GM12878 (cell line): ENCODE results near the gene RAD18. TPM values are rescaled to one million over a fixed set of nuclear protein-coding genes. Genes with fewer than 3 reads are reported as not detected.

ENCODE experiments used
- ATAC-seq: fragments of 200-7000 bp; cut with Tn5 transposase; 3 replicates; pipeline ENCODE4 v1.9.1; 2020; ENCODE audit warnings: mild to moderate bottlenecking, moderate library complexity
- BruUV-seq: library from RNA; stranded (reverse); fragments of 400-500 nt; replicated peaks from 2 replicates; lab custom pipeline; 2021; lab: Mats Ljungman, UMichigan
- CTCF ChIA-PET: fragments of 300-600 bp; sonication (Branson Sonifier 250); formaldehyde crosslinking; extraction: SDS; loops from one replicate; lab custom pipeline; 2021; ENCODE audit warnings: inconsistent platforms; lab: Yijun Ruan, JAX
- POLR2A ChIA-PET: fragments of 350-600 bp; formaldehyde crosslinking; extraction: SDS; loops from one replicate; lab custom pipeline; 2021; ENCODE audit warnings: inconsistent platforms; lab: Charles Lee
- RAD21 ChIA-PET: fragments of 300-600 bp; sonication (Branson Sonifier 250); formaldehyde crosslinking; loops from one replicate; lab custom pipeline; 2023; ENCODE audit warnings: antibody characterized with exemption; ENCODE audit not compliant: unreplicated experiment; lab: Charles Lee
- SMC1A ChIA-PET: fragments of 300-600 bp; sonication (Branson Sonifier 250); formaldehyde crosslinking; loops from one replicate; lab custom pipeline; 2023; ENCODE audit not compliant: unreplicated experiment, uncharacterized antibody; lab: Charles Lee
- DNase-seq: peaks from one replicate; pipeline ENCODE4 v3.0.0-alpha.2; 2011; ENCODE audit warnings: low read depth, low spot score
- FAIRE-seq: peaks from 3 replicates; lab custom pipeline; 2011; peaks lifted over from hg19 to GRCh38; lab: Jason Lieb, UNC
- H2AFZ ChIP-seq: 2 replicates; pipeline ENCODE4 v1.6.0; 2011; ENCODE audit warnings: low read depth, low read length, control low read depth; ENCODE audit not compliant: control insufficient read depth
- H3K27ac ChIP-seq: 2 replicates; pipeline ENCODE4 v1.5.1; 2011; ENCODE audit warnings: control low read depth; ENCODE audit not compliant: control insufficient read depth, insufficient read depth
- H3K27me3 ChIP-seq, 2 experiments: replicated peaks in 1 of 2; 2 replicates each; pipeline versions ENCODE4 v1.6.0 to v1.6.1; 2011; ENCODE audit warnings: low read length in 1 of 2; ENCODE audit not compliant: control insufficient read depth in 2 of 2, insufficient read depth in 2 of 2
- H3K36me3 ChIP-seq, 2 experiments: 2 replicates each; pipeline ENCODE4 v1.5.1; 2011; ENCODE audit warnings: low read length in 1 of 2; ENCODE audit not compliant: control insufficient read depth in 2 of 2, insufficient read depth in 2 of 2
- H3K4me1 ChIP-seq: 2 replicates; pipeline ENCODE4 v1.6.1; 2011; ENCODE audit warnings: mild to moderate bottlenecking, low read length, moderate library complexity, mixed read lengths; ENCODE audit not compliant: control insufficient read depth, insufficient read depth
- H3K4me2 ChIP-seq: 2 replicates; pipeline ENCODE4 v1.6.0; 2011; ENCODE audit warnings: control low read depth; ENCODE audit not compliant: control insufficient read depth, insufficient read depth
- H3K4me3 ChIP-seq: fragments of 200-600 bp; sonication (generic); 2 replicates; pipeline ENCODE4 v1.5.1; 2016
- H3K79me2 ChIP-seq: 2 replicates; pipeline ENCODE4 v1.6.0; 2011; ENCODE audit warnings: low read length; ENCODE audit not compliant: control insufficient read depth, insufficient read depth
- H3K9ac ChIP-seq: 2 replicates; pipeline ENCODE4 v1.8.0; 2011; ENCODE audit warnings: low read length, control low read depth, mixed read lengths; ENCODE audit not compliant: control insufficient read depth, insufficient read depth
- H3K9me3 ChIP-seq: replicated peaks from 3 replicates; pipeline ENCODE4 v1.5.1; 2011; ENCODE audit warnings: mild to moderate bottlenecking, low read length; ENCODE audit not compliant: control insufficient read depth, insufficient read depth
- H4K20me1 ChIP-seq: 2 replicates; pipeline ENCODE4 v1.6.0; 2011; ENCODE audit not compliant: control insufficient read depth, insufficient read depth
- ATF7 ChIP-seq: fragments of 450-650 bp; IDR thresholded peaks from 2 replicates; pipeline ENCODE4 v1.6.1; 2016; ENCODE audit warnings: low read depth, mild to moderate bottlenecking
- MYB ChIP-seq: fragments of 150-350 bp; IDR thresholded peaks from 2 replicates; pipeline ENCODE4 v1.6.1; 2014; ENCODE audit warnings: mild to moderate bottlenecking, low read depth, low read length, borderline replicate concordance
- NFXL1 ChIP-seq: fragments of 450-650 bp; IDR thresholded peaks from 2 replicates; pipeline ENCODE4 v1.6.1; 2017; ENCODE audit warnings: antibody characterized with exemption, mild to moderate bottlenecking, borderline replicate concordance
- PAX8 ChIP-seq: fragments of 450-650 bp; IDR thresholded peaks from 2 replicates; pipeline ENCODE4 v1.6.1; 2017; ENCODE audit warnings: mild to moderate bottlenecking, moderate library complexity
- RAD21 ChIP-seq: IDR thresholded peaks from 2 replicates; pipeline ENCODE4 v1.6.1; 2011; ENCODE audit warnings: mild to moderate bottlenecking, low read depth, low read length, moderate library complexity; ENCODE audit not compliant: insufficient read depth
- SIN3A ChIP-seq: IDR thresholded peaks from 2 replicates; pipeline ENCODE4 v1.6.1; 2012; ENCODE audit warnings: low read depth, low read length, improper control_type of control experiment
- SRF ChIP-seq, 2 experiments: IDR thresholded peaks; 2 replicates each; pipeline ENCODE4 v1.6.1; 2011; ENCODE audit warnings: low read depth in 2 of 2, low read length in 2 of 2, mild to moderate bottlenecking in 1 of 2, moderate library complexity in 1 of 2
- STAT3 ChIP-seq: IDR thresholded peaks from 2 replicates; pipeline ENCODE4 v1.6.1; 2011; ENCODE audit warnings: low read depth, low read length, improper control_type of control experiment
- TCF12 ChIP-seq: IDR thresholded peaks from 2 replicates; pipeline ENCODE4 v1.6.1; 2011; ENCODE audit warnings: low read depth, mild to moderate bottlenecking, low read length
- ZNF24 ChIP-seq: fragments of 450-650 bp; IDR thresholded peaks from 2 replicates; pipeline ENCODE4 v1.6.1; 2017; ENCODE audit warnings: antibody characterized with exemption, mild to moderate bottlenecking
- in situ Hi-C: fragments of 300-500 bp; cut with MboI; formaldehyde crosslinking; loops from 9 replicates; pipeline ENCODE4 v1.14.3; 2018; ENCODE audit warnings: mixed read lengths
- intact Hi-C: fragments of 100-400 bp; cut with micrococcal nuclease; formaldehyde crosslinking; loops from one replicate; pipeline ENCODE4 v1.14.2; 2022; ENCODE audit not compliant: unreplicated experiment
- polyA plus RNA-seq, 11 experiments: library from polyadenylated mRNA; depleted of rRNA in 4 of 11; unstranded in 6 of 11; stranded (reverse) in 5 of 11; fragments of >200 nt; fragmentation: Nextera tagmentation in 4 of 11; fragmentation: Illumina TruSeq in 1 of 11; extraction: Ambion mirVana in 4 of 11; extraction: Trizol in 1 of 11; gene quantifications; 1 replicate in 1 of 11; 2 replicates in 10 of 11; pipeline versions ENCODE4 v1.2.1 to v1.2.3, GENCODE V29; 2011 to 2016; ENCODE audit warnings: inconsistent platforms in 2 of 11, missing spikeins in 2 of 11, low read depth in 1 of 11
- total RNA-seq, 4 experiments: library from RNA; depleted of rRNA in 3 of 4; stranded (reverse); fragments of >200 nt in 3 of 4; fragmentation: Illumina TruSeq in 1 of 4; extraction: Trizol in 1 of 4; gene quantifications; 2 replicates each; pipeline versions ENCODE4 v1.2.1 to v1.2.3, GENCODE V29; 2013 to 2021
- TF ChIP-seq, protein P1 (sequence below): fragments of 450-650 bp; IDR thresholded peaks from 2 replicates; pipeline ENCODE4 v1.6.1; 2017; ENCODE audit warnings: mild to moderate bottlenecking
- TF ChIP-seq, protein P2 (sequence below): IDR thresholded peaks from 2 replicates; pipeline ENCODE4 v1.6.1; 2011; ENCODE audit warnings: low read depth, low read length, improper control_type of control experiment, borderline replicate concordance

RAD18 gene
- total and polyA plus RNA-seq, 10 of the 15 experiments (the other 5 are each of a cell fraction or from before 2014, with no cell fraction given), result 8.7 to 38.6 (median 19.2) TPM

DNA sequence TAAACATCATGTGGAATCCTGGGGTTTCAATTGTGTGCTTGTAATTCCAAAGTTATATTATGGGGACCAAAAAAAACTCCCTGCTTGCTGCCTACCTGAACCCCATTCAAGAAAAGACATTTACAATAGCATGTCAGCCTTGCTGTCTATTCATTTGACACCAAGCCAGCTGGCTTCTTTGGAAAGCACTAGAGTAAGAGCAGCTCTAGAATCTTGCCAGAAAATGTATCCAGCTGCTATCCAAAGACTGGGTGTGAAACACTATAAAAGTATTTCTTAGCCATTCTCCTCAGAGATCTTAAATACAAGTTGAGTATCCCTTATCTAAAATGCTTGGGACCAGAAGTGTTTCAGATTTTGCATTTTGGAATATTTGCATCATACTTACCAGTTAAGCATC is 87.4 kb downstream of the RAD18 start:
- RAD21 ChIA-PET, result no interaction called here
- FAIRE-seq (no peak), DNase-seq (no peak), ATAC-seq (no peak)
- Histone ChIP-seq H3K9ac (no peak overlapping the region), H3K79me2 (no peaks in the 10 kb centered on the region), H3K27ac (no peak overlapping the region), H3K36me3 (peaks cover 2 to 3% of the 10 kb centered on the region in 2 experiments; a peak in 2 of 4 replicates), H3K4me3 (no peak overlapping the region), H3K4me1 (no peaks in the 10 kb centered on the region), H3K27me3 (no peaks in the 10 kb centered on the region), H3K9me3 (no peaks in the 10 kb centered on the region), H3K4me2 (no peak overlapping the region), H4K20me1 (no peaks in the 10 kb centered on the region), H2AFZ (no peak overlapping the region)
- POLR2A ChIA-PET, result no interaction called here
- intact Hi-C loops, result no loop called here
- CTCF ChIA-PET, result no interaction called here
- SMC1A ChIA-PET, result interaction anchor here (1.4 kb wide), 1 partner anchor 9 kb away, joined by 3 read pairs; no protein-coding TSS in a partner anchor
- no TSS peak for BruUV-seq
- in situ Hi-C loops, result no loop called here
- TF ChIP-seq NFXL1 (no peak), SRF (IDR thresholded peaks at IDR 0.05; ENCODE audit: low read depth in 2 of 2, low read length in 2 of 2) (no peak), ATF7 (no peak), SIN3A (no peak), ZNF24 (no peak), PAX8 (no peak), STAT3 (no peak), TCF12 (no peak), RAD21 (no peak), MYB (no peak)
- TF ChIP-seq, protein P1, sequence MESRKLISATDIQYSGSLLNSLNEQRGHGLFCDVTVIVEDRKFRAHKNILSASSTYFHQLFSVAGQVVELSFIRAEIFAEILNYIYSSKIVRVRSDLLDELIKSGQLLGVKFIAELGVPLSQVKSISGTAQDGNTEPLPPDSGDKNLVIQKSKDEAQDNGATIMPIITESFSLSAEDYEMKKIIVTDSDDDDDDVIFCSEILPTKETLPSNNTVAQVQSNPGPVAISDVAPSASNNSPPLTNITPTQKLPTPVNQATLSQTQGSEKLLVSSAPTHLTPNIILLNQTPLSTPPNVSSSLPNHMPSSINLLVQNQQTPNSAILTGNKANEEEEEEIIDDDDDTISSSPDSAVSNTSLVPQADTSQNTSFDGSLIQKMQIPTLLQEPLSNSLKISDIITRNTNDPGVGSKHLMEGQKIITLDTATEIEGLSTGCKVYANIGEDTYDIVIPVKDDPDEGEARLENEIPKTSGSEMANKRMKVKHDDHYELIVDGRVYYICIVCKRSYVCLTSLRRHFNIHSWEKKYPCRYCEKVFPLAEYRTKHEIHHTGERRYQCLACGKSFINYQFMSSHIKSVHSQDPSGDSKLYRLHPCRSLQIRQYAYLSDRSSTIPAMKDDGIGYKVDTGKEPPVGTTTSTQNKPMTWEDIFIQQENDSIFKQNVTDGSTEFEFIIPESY, result no peak
- TF ChIP-seq, protein P2, sequence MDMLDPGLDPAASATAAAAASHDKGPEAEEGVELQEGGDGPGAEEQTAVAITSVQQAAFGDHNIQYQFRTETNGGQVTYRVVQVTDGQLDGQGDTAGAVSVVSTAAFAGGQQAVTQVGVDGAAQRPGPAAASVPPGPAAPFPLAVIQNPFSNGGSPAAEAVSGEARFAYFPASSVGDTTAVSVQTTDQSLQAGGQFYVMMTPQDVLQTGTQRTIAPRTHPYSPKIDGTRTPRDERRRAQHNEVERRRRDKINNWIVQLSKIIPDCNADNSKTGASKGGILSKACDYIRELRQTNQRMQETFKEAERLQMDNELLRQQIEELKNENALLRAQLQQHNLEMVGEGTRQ, result no peak
